Immature natural killer cell (primary cell): ENCODE measurements around the gene FKBP1A. TPM values are rescaled to one million over a fixed set of nuclear protein-coding genes. Genes with fewer than 3 reads are reported as not detected.
A peak's percentile ranks its signal among the peaks of the same experiment; 100 is the strongest.

Source experiments
- DNase-seq, 3 donors: peaks; one replicate each; pipeline ENCODE4 v3.0.0; 2022; ENCODE audit warnings: mixed read lengths in 1 of 3
- H3K27ac Mint-ChIP-seq, 6 donors: one replicate each; pipeline ENCODE4 v1.8.0; 2020; ENCODE audit warnings: mixed read lengths in 6 of 6, mild to moderate bottlenecking in 5 of 6, inconsistent platforms in 4 of 6, moderate library complexity in 3 of 6
- H3K27me3 Mint-ChIP-seq, 3 donors: one replicate each; pipeline ENCODE4 v1.8.0; 2020 to 2021; ENCODE audit warnings: low read depth in 3 of 3, mild to moderate bottlenecking in 3 of 3, mixed read lengths in 3 of 3, moderate library complexity in 3 of 3, inconsistent platforms in 1 of 3
- H3K36me3 Mint-ChIP-seq, 3 donors: one replicate each; pipeline ENCODE4 v1.8.0; 2020; ENCODE audit warnings: mixed read lengths in 3 of 3, inconsistent platforms in 2 of 3, mild to moderate bottlenecking in 2 of 3
- H3K4me1 Mint-ChIP-seq, 2 donors: one replicate each; pipeline ENCODE4 v1.8.0; 2020; ENCODE audit warnings: inconsistent platforms in 2 of 2, mild to moderate bottlenecking in 2 of 2, mixed read lengths in 2 of 2, moderate library complexity in 1 of 2
- H3K4me3 Mint-ChIP-seq, 5 donors: one replicate each; pipeline ENCODE4 v1.8.0; 2020; ENCODE audit warnings: mild to moderate bottlenecking in 5 of 5, mixed read lengths in 5 of 5, inconsistent platforms in 3 of 5, moderate library complexity in 3 of 5
- H3K9me3 Mint-ChIP-seq, 6 donors: one replicate each; pipeline ENCODE4 v1.8.0; 2020; ENCODE audit warnings: mild to moderate bottlenecking in 6 of 6, mixed read lengths in 6 of 6, inconsistent platforms in 4 of 6, moderate library complexity in 3 of 6
- polyA plus RNA-seq, 3 donors: library from polyadenylated mRNA; unstranded; fragments of 300-500 nt; fragmentation: Illumina TruSeq; gene quantifications; one replicate each; pipeline ENCODE4 v1.2.3, GENCODE V29; 2021

The FKBP1A gene
- polyA plus RNA-seq, 3 donors from 2014 or later: 45.1 to 70.7 (median 47.5) TPM

DNA sequence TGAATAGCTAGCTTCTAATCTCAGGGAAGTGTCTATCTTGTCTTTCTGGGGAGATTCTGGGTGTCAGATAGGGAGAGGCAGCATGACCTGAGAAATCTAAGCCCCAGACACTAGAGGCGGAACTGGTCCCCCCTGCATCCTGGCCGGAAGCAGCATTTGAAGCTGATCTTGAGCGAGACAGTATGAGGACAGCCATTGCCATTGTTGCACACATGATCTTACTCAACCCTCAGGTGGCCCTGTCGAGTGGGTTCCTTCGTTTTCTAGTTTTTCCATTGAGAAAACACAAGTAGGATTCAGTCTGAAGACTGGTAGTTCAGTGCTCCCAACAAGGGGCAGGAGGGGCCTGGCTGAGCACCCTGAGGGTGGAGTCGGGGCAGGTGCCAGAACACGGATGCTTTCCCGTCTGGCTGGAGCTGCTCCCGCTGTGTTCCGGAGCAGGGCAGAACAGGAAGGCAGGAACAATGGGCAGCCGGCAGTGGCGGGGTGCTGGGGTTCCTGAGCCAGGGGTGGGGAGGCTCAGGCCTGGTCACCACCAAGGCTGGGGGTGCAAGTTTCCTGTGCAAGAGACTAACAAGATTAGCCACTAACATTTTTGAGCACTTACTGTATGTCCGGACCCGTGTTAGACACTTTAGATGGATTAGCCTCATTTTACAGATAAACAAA is 56.0 kb downstream of the FKBP1A start:
- Mint-ChIP-seq H3K4me3 (no peak overlapping the region), H3K9me3 (no peaks in the 10 kb centered on the region)
- DNase-seq: no peak

DNA sequence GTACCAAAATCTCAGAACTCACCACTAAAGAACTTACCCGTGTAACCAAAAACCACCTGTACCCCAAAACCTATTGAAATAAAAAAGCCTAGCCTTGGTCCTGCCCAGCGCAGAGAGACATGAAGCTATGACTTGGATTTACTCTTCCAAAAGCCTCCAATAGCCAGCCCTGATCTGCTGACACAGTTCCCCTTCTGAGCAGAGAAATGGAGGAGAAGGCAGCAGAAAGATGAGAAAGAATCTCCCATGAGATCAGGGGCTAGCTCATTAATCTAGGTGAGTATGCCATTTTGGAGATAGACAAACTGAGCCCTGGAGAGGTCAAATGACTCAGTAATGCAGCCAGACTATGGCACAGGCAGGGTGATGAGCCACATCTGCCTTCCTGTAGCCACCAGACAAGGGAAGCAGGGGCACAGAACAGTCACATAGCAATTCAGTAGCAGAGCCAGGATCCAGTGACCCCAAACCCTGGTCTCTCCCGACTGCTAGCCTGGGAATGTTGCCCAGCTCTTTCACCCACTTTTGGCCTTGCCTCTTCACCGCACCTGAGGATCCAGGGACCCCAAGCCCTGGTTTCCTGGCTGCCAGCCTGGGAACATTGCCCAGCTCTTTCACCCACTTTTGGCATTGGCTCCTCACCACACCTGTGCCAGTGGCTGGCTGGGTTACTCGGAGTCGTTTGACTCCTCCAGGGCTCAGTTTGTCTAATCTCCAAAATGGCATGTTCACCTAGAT is 56.7 kb downstream of the FKBP1A start:
- H3K27me3 Mint-ChIP-seq: peaks cover 0 to 1% (median 0%) of the 10 kb centered on the region in 3 donors
- H3K27ac Mint-ChIP-seq: peak overlapping the region in 2 of 6 donors; percentile 34 to 50
- no peak overlapping the region for H3K4me3 Mint-ChIP-seq
- DNase-seq: no peak
- H3K9me3 Mint-ChIP-seq: no peaks in the 10 kb centered on the region
- H3K36me3 Mint-ChIP-seq: no peaks in the 10 kb centered on the region
- H3K4me1 Mint-ChIP-seq: peaks cover 10 to 16% of the 10 kb centered on the region in 2 donors

More for the DNA sequence above, 56.0 kb downstream of the FKBP1A start:
- H3K4me1 Mint-ChIP-seq: peaks cover 10 to 16% of the 10 kb centered on the region in 2 donors
- H3K36me3 Mint-ChIP-seq: no peaks in the 10 kb centered on the region
- H3K27me3 Mint-ChIP-seq: peaks cover 0 to under 1% (median 0%) of the 10 kb centered on the region in 3 donors
- peak overlapping the region in 4 of 6 donors; percentile 49 to 77 (median 52) for H3K27ac Mint-ChIP-seq

DNA sequence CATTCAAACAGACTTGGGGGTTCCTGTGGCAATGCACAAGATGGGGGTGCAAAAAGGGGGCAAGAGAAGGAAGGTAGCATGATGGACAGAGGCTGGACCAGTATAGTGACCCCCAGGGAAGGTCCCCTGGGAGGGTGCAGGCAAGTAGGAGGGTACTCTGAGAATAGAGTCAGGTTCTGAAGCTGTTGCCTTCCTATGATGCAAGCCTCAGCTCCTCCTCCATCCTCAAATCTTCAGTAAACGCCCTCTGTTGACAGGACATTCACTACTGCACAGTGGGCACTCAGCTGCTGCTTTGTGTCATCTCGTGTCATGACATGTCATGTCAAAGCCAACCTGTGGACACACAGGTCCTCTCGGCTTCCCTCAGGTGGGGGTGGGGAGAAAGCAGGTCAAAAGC is 58.1 kb downstream of the FKBP1A start:
- Mint-ChIP-seq H3K36me3 (no peaks in the 10 kb centered on the region), H3K27me3 (peaks cover 0 to 1% (median 0%) of the 10 kb centered on the region in 3 donors), H3K4me1 (peaks cover 10 to 16% of the 10 kb centered on the region in 2 donors), H3K4me3 (no peak overlapping the region), H3K9me3 (no peaks in the 10 kb centered on the region), H3K27ac (peak overlapping the region in 1 of 6 donors; percentile 13)
- no peak for DNase-seq

DNA sequence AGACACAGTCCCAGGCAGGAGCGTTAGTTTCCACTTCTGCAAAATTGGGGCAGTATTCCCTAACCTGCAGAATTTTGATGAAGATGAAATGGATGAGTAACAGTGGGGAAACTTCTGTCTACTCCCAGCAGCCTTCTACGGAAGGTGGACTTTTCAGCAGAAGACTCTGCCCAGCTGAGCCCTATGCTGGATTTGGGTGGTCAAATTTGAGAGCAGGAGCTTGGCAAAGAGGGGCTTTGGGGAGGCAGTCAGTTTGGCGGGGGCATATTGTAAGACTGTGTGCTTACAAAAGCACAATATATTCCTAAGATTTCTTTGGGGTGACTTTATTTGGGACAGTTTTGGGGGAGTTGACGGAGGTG is 58.5 kb downstream of the FKBP1A start:
- DNase-seq: no peak
- H3K4me3 Mint-ChIP-seq: no peak overlapping the region
- H3K27ac Mint-ChIP-seq: peak overlapping the region in 1 of 6 donors; percentile 13
- H3K9me3 Mint-ChIP-seq: no peaks in the 10 kb centered on the region
- peaks cover 0 to 1% (median 0%) of the 10 kb centered on the region in 3 donors for H3K27me3 Mint-ChIP-seq
- H3K36me3 Mint-ChIP-seq: no peaks in the 10 kb centered on the region
- H3K4me1 Mint-ChIP-seq: peaks cover 10 to 16% of the 10 kb centered on the region in 2 donors

DNA sequence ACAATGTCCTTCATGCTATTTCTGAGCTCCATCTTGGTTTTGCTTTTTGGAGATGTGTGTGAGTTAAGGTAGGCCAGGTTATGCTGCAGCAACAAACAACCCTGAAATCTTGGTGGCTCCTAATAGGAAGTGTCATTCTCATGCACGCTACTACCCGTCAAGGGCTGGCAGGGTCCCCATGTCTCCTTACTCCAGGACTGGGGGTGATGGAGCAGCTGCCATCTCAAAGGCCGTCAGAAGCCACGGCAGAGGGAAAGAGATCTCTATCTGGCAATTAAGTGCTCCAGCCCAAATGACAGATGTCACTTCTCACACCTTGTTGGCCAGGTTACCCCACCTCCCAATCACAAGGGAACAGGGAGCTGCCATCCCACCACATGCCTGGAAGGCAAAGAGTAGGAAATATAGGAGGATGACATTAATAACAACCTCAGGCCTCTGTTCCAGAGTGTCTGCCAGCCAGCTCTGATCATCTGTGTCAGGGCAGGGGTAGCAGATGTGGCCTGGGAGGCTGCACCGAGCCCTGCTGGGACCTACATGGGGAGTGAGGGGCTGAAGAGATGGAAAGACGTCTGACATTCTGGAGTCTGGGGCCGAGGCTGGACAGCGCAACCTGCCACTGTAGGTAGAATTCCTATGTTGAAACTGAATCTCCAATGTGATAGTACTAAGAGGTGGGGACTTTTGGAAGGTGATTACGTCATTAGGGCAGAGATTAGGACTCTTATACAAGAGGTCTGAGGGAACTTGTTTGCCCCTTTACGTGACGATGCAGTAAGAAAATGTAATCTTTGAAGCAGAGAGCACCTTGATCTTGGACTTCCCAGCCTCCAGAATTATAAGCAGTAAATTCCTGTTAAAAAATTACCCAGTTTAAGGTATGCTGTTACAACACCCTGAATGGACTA is 59.1 kb downstream of the FKBP1A start:
- peaks cover 0 to 1% (median 0%) of the 10 kb centered on the region in 3 donors for H3K27me3 Mint-ChIP-seq

DNA sequence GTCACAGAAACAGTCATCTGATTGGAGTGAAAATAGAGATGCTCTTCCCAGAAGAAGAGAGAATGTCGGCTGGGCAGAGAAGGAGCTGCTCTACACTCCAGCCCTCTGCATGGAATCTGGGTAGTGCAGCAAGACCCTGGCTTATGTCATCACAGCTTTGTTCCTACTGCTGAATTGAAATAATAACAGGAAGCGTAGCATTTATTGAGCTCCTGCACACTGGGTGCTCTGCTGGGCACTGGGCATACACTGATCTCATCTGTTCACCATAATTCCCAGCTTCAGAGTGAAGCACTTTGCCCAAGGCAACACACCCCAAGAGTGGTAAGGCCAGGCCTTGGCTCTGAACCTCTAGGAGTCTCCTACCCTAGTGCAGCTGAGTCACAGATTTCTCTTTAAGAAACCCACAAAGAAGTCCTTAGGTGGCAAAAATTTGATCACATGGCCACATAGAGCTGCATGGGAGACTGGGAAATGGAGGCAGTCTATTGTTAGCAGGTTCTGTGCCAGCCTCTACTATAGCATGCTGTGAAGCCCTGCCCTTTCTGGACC is 60.0 kb downstream of the FKBP1A start:
- Mint-ChIP-seq H3K36me3 (no peaks in the 10 kb centered on the region), H3K9me3 (no peaks in the 10 kb centered on the region), H3K27me3 (peaks cover 0 to 1% (median 0%) of the 10 kb centered on the region in 3 donors), H3K27ac (no peak overlapping the region), H3K4me3 (no peak overlapping the region), H3K4me1 (peaks cover 12 to 23% of the 10 kb centered on the region in 2 donors)
- no peak for DNase-seq

More for the DNA sequence above, 59.1 kb downstream of the FKBP1A start:
- no peak for DNase-seq
- Mint-ChIP-seq H3K4me3 (no peak overlapping the region), H3K4me1 (peaks cover 10 to 16% of the 10 kb centered on the region in 2 donors), H3K27ac (no peak overlapping the region), H3K36me3 (no peaks in the 10 kb centered on the region), H3K9me3 (no peaks in the 10 kb centered on the region)

DNA sequence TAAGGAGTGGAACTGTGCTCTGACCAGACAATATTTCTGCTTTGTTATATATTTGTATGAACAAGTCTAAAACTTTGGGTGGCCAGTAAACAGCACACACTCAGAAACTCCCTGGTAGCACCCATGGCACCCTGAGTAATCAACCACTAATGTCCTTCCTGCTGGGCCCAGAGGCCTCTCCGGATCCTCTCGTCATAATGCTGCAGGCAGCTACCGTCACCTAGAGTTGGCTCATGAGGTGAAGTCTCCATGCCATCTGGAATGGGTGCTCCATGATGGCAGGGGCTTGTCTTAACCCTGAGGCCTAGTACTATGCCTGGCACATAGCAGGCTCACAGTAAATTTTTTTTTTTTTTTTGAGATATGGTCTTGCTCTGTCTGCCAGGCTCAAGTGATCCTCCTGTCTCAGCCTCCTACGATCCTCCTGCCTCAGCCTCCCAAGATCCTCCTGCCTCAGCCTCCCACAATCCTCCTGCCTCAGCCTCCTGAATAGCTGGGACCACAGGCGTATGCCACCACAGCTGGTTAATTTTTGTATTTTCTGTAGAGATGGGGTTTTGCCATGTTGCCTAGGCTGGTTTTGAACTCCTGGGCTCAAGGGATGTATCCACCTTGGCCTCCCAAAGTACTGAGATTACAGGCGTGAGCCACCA is 60.9 kb downstream of the FKBP1A start:
- Mint-ChIP-seq H3K36me3 (no peaks in the 10 kb centered on the region), H3K27ac (peak overlapping the region in 1 of 6 donors; percentile 40), H3K9me3 (no peaks in the 10 kb centered on the region), H3K4me1 (peaks cover 10 to 19% of the 10 kb centered on the region in 2 donors), H3K27me3 (peaks cover 0 to 1% (median 0%) of the 10 kb centered on the region in 3 donors), H3K4me3 (no peak overlapping the region)
- DNase-seq: no peak

DNA sequence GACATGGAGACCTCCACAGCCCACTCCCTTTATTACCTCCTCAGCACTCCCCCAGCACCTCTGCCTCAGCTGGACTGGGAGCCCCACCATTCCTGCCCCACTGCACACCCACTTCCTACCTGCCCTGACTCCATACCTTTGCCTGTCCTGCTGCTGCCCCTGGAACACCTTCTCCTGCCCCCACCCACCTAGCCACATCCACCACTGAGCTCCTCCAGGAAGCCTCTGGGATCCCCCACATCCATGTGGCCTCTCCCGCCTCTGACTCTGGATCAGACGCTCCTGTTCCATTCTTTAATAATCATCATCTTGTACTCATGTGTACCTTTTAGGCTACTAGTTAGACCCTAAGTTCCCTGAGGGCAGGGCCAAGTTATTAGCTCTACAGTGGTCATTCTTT is 61.8 kb downstream of the FKBP1A start:
- no peak overlapping the region for H3K4me3 Mint-ChIP-seq
- no peaks in the 10 kb centered on the region for H3K9me3 Mint-ChIP-seq
- no peak for DNase-seq
- H3K27me3 Mint-ChIP-seq: peaks cover 0 to 1% (median 0%) of the 10 kb centered on the region in 3 donors
- H3K27ac Mint-ChIP-seq: no peak overlapping the region
- H3K36me3 Mint-ChIP-seq: no peaks in the 10 kb centered on the region
- peaks cover 6 to 11% of the 10 kb centered on the region in 2 donors for H3K4me1 Mint-ChIP-seq

DNA sequence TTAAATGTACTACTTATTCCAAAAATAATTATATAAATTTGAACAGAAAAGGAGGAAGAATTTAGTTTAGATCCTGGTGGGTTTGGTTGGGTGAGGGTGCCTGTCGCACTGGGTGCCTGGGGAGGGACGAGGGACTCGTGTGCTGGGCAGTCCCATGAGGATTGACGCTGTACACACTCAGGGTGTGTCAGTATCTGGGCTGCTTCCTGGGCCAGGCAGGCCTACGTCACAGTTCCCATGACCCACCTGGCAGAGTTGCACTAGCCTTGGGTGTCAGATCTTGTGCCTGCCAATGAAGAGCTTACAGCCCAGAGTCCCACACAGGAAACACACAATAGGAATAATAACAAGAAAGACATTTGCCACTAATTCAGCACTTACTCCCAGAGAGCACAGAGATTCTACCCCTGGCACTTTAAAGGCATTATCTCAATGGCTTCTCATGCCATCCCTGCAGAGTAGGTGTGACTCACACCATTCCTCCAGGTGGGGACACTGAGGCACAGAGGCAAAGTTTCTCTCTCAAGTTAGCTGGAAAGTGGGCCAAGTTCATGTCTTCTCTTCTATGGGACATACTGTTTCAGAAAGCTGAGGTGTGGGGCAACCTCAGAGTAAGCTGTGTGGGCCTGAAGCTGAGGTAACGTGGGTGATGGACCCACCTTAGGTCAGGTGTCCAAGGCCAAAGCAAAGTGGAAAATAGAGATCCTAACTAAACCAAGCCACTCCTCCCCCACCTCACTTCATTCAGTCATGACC is 62.6 kb downstream of the FKBP1A start:
- Mint-ChIP-seq H3K27ac (peak overlapping the region in 2 of 6 donors; percentile 25 to 72), H3K4me3 (no peak overlapping the region)
- DNase-seq: no peak

DNA sequence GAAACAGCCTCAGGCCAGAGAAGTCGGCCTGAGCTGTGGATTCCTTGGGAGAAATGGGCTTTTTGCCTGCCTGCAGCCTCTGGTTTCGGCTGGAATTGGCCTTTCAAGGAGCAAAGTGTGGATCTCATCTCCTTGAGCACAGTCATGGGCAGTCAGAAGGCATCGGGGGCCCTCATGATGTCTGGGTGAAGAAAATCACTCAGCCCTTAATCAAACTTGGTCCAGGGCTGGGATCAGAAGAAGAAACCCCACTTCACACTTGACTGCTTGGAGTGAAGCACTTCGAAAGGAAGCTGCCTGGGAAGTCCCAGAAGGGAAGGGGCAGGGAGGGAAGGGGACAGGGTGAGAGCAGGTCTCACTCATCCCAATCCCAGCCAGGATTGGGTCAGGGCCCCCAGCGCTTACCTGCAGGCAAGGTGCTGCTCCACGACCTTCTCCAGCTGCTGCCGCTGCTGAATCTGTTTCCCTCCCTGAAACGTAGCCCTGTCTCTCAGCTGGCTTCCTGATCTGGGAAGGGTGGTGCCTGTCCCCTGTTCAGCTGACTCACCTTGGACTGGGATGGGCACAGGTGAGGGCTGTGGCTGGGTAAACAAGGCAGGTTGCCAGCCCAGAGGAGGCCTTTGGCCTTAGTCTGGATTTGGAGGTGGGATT is 64.0 kb downstream of the FKBP1A start, which contains the start of gene SDCBP2:
Gene SDCBP2 (minus strand): TSS at position 460 of the 651 bp plus-strand sequence. CDS start 8,723 bp downstream, outside the sequence.
- Mint-ChIP-seq H3K9me3 (no peaks in the 10 kb centered on the region), H3K4me1 (peaks cover 6 to 11% of the 10 kb centered on the region in 2 donors), H3K4me3 (no peak within 1 kb of the TSS), H3K27ac (peak within 1 kb of the TSS in 5 of 6 donors; percentile 4 to 76 (median 25)), H3K36me3 (no peaks in the 10 kb centered on the region), H3K27me3 (peaks cover 0 to 1% (median 0%) of the 10 kb centered on the region in 3 donors)
- no peak for DNase-seq

More for the DNA sequence above, 62.6 kb downstream of the FKBP1A start:
- Mint-ChIP-seq H3K36me3 (no peaks in the 10 kb centered on the region), H3K4me1 (peaks cover 6 to 11% of the 10 kb centered on the region in 2 donors), H3K9me3 (no peaks in the 10 kb centered on the region), H3K27me3 (peaks cover 0 to 1% (median 0%) of the 10 kb centered on the region in 3 donors)

DNA sequence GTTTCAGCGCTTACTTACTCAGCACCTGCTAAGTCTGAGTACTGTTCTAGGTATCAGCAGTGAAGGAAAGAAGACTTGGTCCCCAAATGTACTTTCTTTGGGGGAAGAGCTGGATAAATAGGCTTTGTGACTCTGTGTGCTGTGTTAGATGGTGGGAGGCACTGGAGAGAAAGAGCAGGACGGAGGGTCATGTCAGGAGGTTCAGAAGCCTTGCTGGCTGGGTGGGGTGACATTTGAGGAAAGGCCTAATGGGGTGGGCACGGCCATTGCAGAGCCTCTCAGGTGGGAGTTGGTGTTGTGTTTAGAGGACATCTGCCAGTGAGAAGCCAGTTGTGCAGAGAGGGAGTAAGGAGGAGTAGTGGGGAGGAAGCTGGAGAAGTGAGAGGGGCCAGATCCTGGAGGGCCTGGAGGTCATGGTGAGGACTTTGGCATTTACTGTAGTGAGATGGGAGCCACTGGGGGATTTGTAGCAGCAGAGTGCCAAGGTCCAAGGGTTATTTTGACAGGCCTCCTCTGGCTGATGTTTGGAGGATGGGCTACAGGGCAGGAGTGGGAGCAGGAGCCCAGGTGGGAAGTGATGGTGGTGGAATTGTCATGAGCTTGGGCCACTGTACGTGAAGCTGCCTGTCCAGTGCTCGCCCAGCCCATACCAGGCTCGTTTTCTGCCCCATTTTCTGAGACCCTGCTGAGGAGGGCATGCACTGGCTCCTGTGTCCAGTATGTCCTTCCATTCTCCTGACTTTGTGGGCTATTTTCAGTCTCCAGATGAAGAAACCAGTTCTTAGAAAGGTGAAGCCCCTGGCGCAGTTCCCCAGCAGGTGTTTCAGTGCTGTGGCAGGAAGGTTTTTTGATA is 64.8 kb downstream of the FKBP1A start:
- H3K4me1 Mint-ChIP-seq: peaks cover 6 to 11% of the 10 kb centered on the region in 2 donors
- peaks cover 0 to 1% (median 0%) of the 10 kb centered on the region in 3 donors for H3K27me3 Mint-ChIP-seq
- no peaks in the 10 kb centered on the region for H3K9me3 Mint-ChIP-seq
- peak overlapping the region in 3 of 6 donors; percentile 23 to 76 (median 25) for H3K27ac Mint-ChIP-seq
- H3K36me3 Mint-ChIP-seq: no peaks in the 10 kb centered on the region
- no peak for DNase-seq
- no peak overlapping the region for H3K4me3 Mint-ChIP-seq
